ENCODE data around the gene PPP6R3.

The PPP6R3 gene

GRCh38 chr11:68651985-68652682, 191.6 kb downstream of the PPP6R3 start:
- no peak for DNase-seq (ENCODE audit: low read depth, low spot score)

- no peak for DNase-seq (ENCODE audit: low read depth, low spot score)
These were observed 192.2 kb downstream of the PPP6R3 start for GRCh38 chr11:68652683-68653156.

- no peak for DNase-seq (ENCODE audit: low read depth, low spot score)
These were observed 193.2 kb downstream of the PPP6R3 start for GRCh38 chr11:68653486-68654430.

GRCh38 chr11:68654978-68655377, 194.4 kb downstream of the PPP6R3 start:
- no peak for DNase-seq (ENCODE audit: low read depth, low spot score)

GRCh38 chr11:68655406-68655805, 194.9 kb downstream of the PPP6R3 start:
- peak; percentile 31 for DNase-seq (ENCODE audit: low read depth, low spot score)

- no peak for DNase-seq (ENCODE audit: low read depth, low spot score)
These were observed 195.3 kb downstream of the PPP6R3 start for GRCh38 chr11:68655806-68656205.

- no peak for DNase-seq (ENCODE audit: low read depth, low spot score)
These were observed 196.6 kb downstream of the PPP6R3 start for GRCh38 chr11:68657021-68657780.

- no peak for DNase-seq (ENCODE audit: low read depth, low spot score)
These were observed 197.5 kb downstream of the PPP6R3 start for GRCh38 chr11:68658097-68658496.

- DNase-seq (ENCODE audit: low read depth, low spot score), result no peak
These were observed 198.1 kb downstream of the PPP6R3 start for GRCh38 chr11:68658661-68659060.

- DNase-seq (ENCODE audit: low read depth, low spot score), result peak; percentile 96
These were observed 198.8 kb downstream of the PPP6R3 start for GRCh38 chr11:68659158-68659921.

GRCh38 chr11:68660066-68660810, 199.7 kb downstream of the PPP6R3 start:
- DNase-seq (ENCODE audit: low read depth, low spot score), result no peak

GRCh38 chr11:68661014-68661413, 200.5 kb downstream of the PPP6R3 start:
- no peak for DNase-seq (ENCODE audit: low read depth, low spot score)

GRCh38 chr11:68661697-68662603, 201.4 kb downstream of the PPP6R3 start:
- DNase-seq (ENCODE audit: low read depth, low spot score), result no peak

- DNase-seq (ENCODE audit: low read depth, low spot score), result no peak
These were observed 203.0 kb downstream of the PPP6R3 start for GRCh38 chr11:68663482-68664010.

GRCh38 chr11:68664141-68664540, 203.6 kb downstream of the PPP6R3 start:
- no peak for DNase-seq (ENCODE audit: low read depth, low spot score)

- no peak for DNase-seq (ENCODE audit: low read depth, low spot score)
These were observed 204.4 kb downstream of the PPP6R3 start for GRCh38 chr11:68664906-68665305.

All from astrocyte of the hippocampus (primary cell).